ENCODE measurements around the gene UQCRH. TPM values are rescaled to one million over a fixed set of nuclear protein-coding genes. Genes with fewer than 3 reads are reported as not detected.
"Not testable (repeated sequence)": the region's sequence is repeated elsewhere in the genome, so short reads cannot be mapped to it uniquely, and the experiment has no call there.

UQCRH gene
- total RNA-seq, 1 experiment from 2014 or later, result 460 TPM

GRCh38 chr1:46335081-46335480 is 31.6 kb downstream of the UQCRH start:
- DNase-seq, result no peak
- BruUV-seq (replicated peaks), result no TSS peak
- no peak overlapping the region for H3K4me3 Mint-ChIP-seq (ENCODE audit: low read depth, unreplicated experiment)
- CTCF ChIA-PET, result interaction anchor here (0.6 kb wide), 1 partner anchor 29 kb away, joined by 4 read pairs; no protein-coding TSS in a partner anchor
- peaks cover 37% of the 10 kb centered on the region for H3K36me3 Mint-ChIP-seq (ENCODE audit: insufficient read depth, unreplicated experiment)
- no peak overlapping the region for H3K27ac Mint-ChIP-seq (ENCODE audit: unreplicated experiment)
- H3K27me3 Mint-ChIP-seq (ENCODE audit: unreplicated experiment), result no peaks in the 10 kb centered on the region
- H3K9me3 Mint-ChIP-seq (ENCODE audit: low read depth, unreplicated experiment), result no peaks in the 10 kb centered on the region
- no peak for TF ChIP-seq CTCF (IDR thresholded peaks at IDR 0.05; ENCODE audit: unreplicated experiment)
- peaks cover 36% of the 10 kb centered on the region for H3K4me1 Mint-ChIP-seq (ENCODE audit: low read depth, unreplicated experiment)
- intact Hi-C loops (cut with micrococcal nuclease; ENCODE audit: unreplicated experiment), result no loop called here

- H3K27me3 Mint-ChIP-seq (ENCODE audit: unreplicated experiment); BruUV-seq (replicated peaks); H3K27ac Mint-ChIP-seq (ENCODE audit: unreplicated experiment); H3K4me3 Mint-ChIP-seq (ENCODE audit: low read depth, unreplicated experiment); CTCF ChIA-PET; DNase-seq; H3K9me3 Mint-ChIP-seq (ENCODE audit: low read depth, unreplicated experiment); intact Hi-C loops (cut with micrococcal nuclease; ENCODE audit: unreplicated experiment): not testable (repeated sequence)
- H3K4me1 Mint-ChIP-seq (ENCODE audit: low read depth, unreplicated experiment), result peaks cover 27% of the 10 kb centered on the region
- H3K36me3 Mint-ChIP-seq (ENCODE audit: insufficient read depth, unreplicated experiment), result peaks cover 37% of the 10 kb centered on the region
Observed at GRCh38 chr1:46337409-46337808, 33.9 kb downstream of the UQCRH start.

- TSS peak; percentile 86 for BruUV-seq (replicated peaks)
- H3K27ac Mint-ChIP-seq (ENCODE audit: unreplicated experiment), result peak within 1 kb of the TSS; percentile 94
- CTCF ChIA-PET, result interaction anchor here (0.5 to 1.6 kb wide), 6 partner anchors 18 to 1227 kb away, joined by 4 to 13 read pairs (median 6); partner anchors contain the start of genes LRRC41 and UQCRH
- DNase-seq, result peak; percentile 90
- H3K9me3 Mint-ChIP-seq (ENCODE audit: low read depth, unreplicated experiment), result no peaks in the 10 kb centered on the region
- intact Hi-C loops (cut with micrococcal nuclease; ENCODE audit: unreplicated experiment), result no loop called here
- no peaks in the 10 kb centered on the region for H3K27me3 Mint-ChIP-seq (ENCODE audit: unreplicated experiment)
- peaks cover 40% of the 10 kb centered on the region for H3K36me3 Mint-ChIP-seq (ENCODE audit: insufficient read depth, unreplicated experiment)
- H3K4me1 Mint-ChIP-seq (ENCODE audit: low read depth, unreplicated experiment), result peaks cover 39% of the 10 kb centered on the region
- TF ChIP-seq CTCF (IDR thresholded peaks at IDR 0.05; ENCODE audit: unreplicated experiment), result peak; percentile 74
- peak within 1 kb of the TSS; percentile 85 for H3K4me3 Mint-ChIP-seq (ENCODE audit: low read depth, unreplicated experiment)
Observed at GRCh38 chr1:46340404-46341221, 37.1 kb downstream of the UQCRH start, which contains the start of gene NSUN4. TSS of gene NSUN4 (plus strand) at chr1:46340807. CDS start at chr1:46340827, 20 bp downstream.

- Mint-ChIP-seq H3K27ac (ENCODE audit: unreplicated experiment) (peak overlapping the region; percentile 87), H3K9me3 (ENCODE audit: low read depth, unreplicated experiment) (no peaks in the 10 kb centered on the region), H3K36me3 (ENCODE audit: insufficient read depth, unreplicated experiment) (peaks cover 43% of the 10 kb centered on the region), H3K27me3 (ENCODE audit: unreplicated experiment) (no peaks in the 10 kb centered on the region), H3K4me3 (ENCODE audit: low read depth, unreplicated experiment) (peak overlapping the region; percentile 85), H3K4me1 (ENCODE audit: low read depth, unreplicated experiment) (peaks cover 39% of the 10 kb centered on the region)
- intact Hi-C loops (cut with micrococcal nuclease; ENCODE audit: unreplicated experiment), result no loop called here
- no TSS peak for BruUV-seq (replicated peaks)
- no peak for TF ChIP-seq CTCF (IDR thresholded peaks at IDR 0.05; ENCODE audit: unreplicated experiment)
- no peak for DNase-seq
- CTCF ChIA-PET, result interaction anchor here (0.5 to 1.5 kb wide), 5 partner anchors 8 to 39 kb away, joined by 3 to 13 read pairs (median 4); partner anchors contain the start of genes LRRC41 and UQCRH
Observed at GRCh38 chr1:46341222-46342083, 38.0 kb downstream of the UQCRH start.

Data from Calu3 (cell line).